GM04503 (cell line): Measurements from ENCODE around the gene USP34.
"Not testable (repeated sequence)": the region's sequence is repeated elsewhere in the genome, so short reads cannot be mapped to it uniquely, and the experiment has no call there.

Experiments
- DNase-seq: peaks from one replicate; pipeline ENCODE4 v3.0.0-alpha.2; 2012; ENCODE audit warnings: low read depth

Gene USP34

DNA sequence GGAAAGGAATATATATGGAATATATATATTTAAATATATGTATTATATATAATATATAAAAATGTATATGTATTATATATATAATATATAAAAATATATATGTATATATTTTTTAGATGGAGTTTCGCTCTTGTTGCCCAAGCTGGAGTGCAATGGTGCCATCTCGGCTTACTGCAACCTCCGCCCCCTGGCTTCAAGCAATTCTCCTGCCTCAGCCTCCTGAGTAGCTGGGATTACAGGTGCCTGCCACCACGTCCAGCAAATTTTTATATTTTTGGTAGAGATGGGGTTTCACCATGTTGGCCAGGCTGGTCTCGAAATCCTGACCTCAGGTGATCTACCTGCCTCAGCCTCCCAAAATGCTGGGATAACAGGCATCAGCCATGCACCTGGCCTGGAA lies 322.8 kb downstream of the USP34 start:
- not testable (repeated sequence) for DNase-seq

DNA sequence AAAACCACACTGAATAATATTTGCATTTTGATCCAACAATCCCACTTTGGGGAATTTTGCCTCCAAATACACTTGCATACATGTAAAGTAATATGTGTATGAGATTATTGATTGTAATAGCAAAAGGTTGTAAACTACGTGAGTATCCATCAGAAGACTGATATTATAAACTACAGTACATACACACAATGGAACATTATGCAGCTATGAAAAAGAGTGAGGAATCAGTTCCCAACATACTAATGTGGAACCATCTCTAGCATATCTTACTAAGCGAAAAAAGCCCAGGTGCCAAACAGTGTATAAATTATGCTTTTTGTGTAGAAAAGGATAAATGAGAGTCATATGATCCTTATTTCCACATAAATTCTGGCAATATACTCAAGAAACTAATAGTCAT lies 324.9 kb downstream of the USP34 start:
- DNase-seq = no peak

- peak; percentile 84 for DNase-seq
Observed at GRCh38 chr2:61144697-61145268, 326.1 kb downstream of the USP34 start.

DNA sequence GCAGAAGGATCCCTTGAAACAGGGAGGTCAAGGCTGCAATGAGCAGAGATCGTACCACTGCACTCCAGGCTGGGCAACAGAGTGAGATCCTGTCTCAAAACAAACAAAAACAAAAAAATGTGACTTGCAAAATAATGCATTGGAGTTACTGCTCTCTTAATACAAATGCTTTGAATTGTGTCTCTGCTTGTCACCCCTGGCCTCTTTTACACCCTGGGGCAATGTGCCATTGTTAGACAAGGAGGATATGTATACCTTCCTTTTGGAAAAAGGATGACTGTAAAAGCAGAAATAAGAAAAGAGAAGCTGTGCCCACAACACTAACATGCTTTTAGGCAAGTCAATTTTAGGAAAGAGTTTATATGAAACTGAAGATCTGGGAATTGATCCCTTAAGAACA lies 329.7 kb downstream of the USP34 start:
- no peak for DNase-seq

- no peak for DNase-seq
Observed at GRCh38 chr2:61138859-61139258, 332.0 kb downstream of the USP34 start.
